ENCODE results near the gene CFAP299. TPM values are rescaled to one million over a fixed set of nuclear protein-coding genes. Genes with fewer than 3 reads are reported as not detected.

Gene CFAP299
- total RNA-seq, 1 donor: 2.5 TPM

DNA sequence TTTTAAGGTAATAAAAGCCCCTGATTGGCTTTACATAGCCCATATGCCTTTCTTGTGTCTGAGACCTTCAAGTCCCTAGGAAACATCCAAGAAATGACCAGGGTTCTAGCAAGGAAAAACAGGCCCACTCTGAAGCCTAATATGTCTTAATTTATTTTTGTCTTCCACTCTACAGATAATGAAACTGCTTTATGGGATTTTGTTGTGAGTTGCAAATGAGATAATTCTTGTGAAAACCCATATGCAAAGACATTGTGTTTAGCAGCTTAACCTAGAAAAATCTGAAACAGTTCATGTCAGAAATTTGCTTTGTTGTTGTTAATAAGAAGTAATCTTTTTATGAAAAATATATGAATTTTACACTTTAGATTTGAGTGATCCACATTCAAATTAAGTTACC is 504.3 kb downstream of the CFAP299 start:
- TF ChIP-seq, protein P1, sequence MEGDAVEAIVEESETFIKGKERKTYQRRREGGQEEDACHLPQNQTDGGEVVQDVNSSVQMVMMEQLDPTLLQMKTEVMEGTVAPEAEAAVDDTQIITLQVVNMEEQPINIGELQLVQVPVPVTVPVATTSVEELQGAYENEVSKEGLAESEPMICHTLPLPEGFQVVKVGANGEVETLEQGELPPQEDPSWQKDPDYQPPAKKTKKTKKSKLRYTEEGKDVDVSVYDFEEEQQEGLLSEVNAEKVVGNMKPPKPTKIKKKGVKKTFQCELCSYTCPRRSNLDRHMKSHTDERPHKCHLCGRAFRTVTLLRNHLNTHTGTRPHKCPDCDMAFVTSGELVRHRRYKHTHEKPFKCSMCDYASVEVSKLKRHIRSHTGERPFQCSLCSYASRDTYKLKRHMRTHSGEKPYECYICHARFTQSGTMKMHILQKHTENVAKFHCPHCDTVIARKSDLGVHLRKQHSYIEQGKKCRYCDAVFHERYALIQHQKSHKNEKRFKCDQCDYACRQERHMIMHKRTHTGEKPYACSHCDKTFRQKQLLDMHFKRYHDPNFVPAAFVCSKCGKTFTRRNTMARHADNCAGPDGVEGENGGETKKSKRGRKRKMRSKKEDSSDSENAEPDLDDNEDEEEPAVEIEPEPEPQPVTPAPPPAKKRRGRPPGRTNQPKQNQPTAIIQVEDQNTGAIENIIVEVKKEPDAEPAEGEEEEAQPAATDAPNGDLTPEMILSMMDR (IDR thresholded peaks at IDR 0.05; ENCODE audit: extremely low read depth, low read depth, low read length): no peak
- H2AFZ ChIP-seq (ENCODE audit: low read length): no peak overlapping the region

DNA sequence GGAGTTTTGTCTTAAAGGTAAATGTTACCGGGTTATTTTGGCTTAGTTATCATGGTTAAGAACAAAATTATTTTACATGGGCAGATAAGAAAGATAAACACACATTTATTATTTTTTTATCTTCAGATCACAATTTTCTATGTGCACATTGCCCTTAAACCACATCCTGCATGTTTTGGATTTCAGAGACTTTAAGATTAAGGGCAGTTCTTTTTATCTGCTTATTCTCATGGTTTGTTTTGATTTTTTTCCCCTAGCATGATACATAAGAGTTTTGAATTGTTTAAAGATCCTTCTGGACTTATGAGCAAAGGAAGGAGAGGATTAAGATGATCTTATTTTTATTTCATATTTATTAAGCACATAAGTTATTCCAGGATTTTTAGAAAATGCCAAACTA is 504.9 kb downstream of the CFAP299 start:
- no peak overlapping the region for H3K4me3 ChIP-seq (ENCODE audit: insufficient read depth, low read length)
- H3K4me2 ChIP-seq (ENCODE audit: insufficient read depth, low read length): no peak overlapping the region
- no peaks in the 10 kb centered on the region for H3K36me3 ChIP-seq (ENCODE audit: insufficient read depth, low read length)
- no peak for DNase-seq (ENCODE audit: insufficient read length, low spot score, missing footprints)
- H3K4me1 ChIP-seq (ENCODE audit: insufficient read depth, low read length): no peaks in the 10 kb centered on the region
- no peaks in the 10 kb centered on the region for H3K9me3 ChIP-seq (ENCODE audit: low read depth, low read length)
- no peak overlapping the region for H2AFZ ChIP-seq (ENCODE audit: low read length)
- H3K79me2 ChIP-seq (ENCODE audit: insufficient read depth, low read length): no peaks in the 10 kb centered on the region
- H3K27ac ChIP-seq (ENCODE audit: low read depth, low read length): no peak overlapping the region
- no peaks in the 10 kb centered on the region for H4K20me1 ChIP-seq (ENCODE audit: insufficient read depth, low read length)
- TF ChIP-seq, protein P1 (IDR thresholded peaks at IDR 0.05; ENCODE audit: extremely low read depth, low read depth, low read length): no peak
- no peaks in the 10 kb centered on the region for H3K27me3 ChIP-seq (ENCODE audit: insufficient read depth, low read length)

More for the DNA sequence above, 504.3 kb downstream of the CFAP299 start:
- no peak for DNase-seq (ENCODE audit: insufficient read length, low spot score, missing footprints)
- Histone ChIP-seq H3K4me3 (ENCODE audit: insufficient read depth, low read length) (no peak overlapping the region), H3K9me3 (ENCODE audit: low read depth, low read length) (no peaks in the 10 kb centered on the region), H4K20me1 (ENCODE audit: insufficient read depth, low read length) (no peaks in the 10 kb centered on the region), H3K79me2 (ENCODE audit: insufficient read depth, low read length) (no peaks in the 10 kb centered on the region), H3K36me3 (ENCODE audit: insufficient read depth, low read length) (no peaks in the 10 kb centered on the region), H3K27ac (ENCODE audit: low read depth, low read length) (no peak overlapping the region), H3K4me2 (ENCODE audit: insufficient read depth, low read length) (no peak overlapping the region), H3K27me3 (ENCODE audit: insufficient read depth, low read length) (no peaks in the 10 kb centered on the region), H3K4me1 (ENCODE audit: insufficient read depth, low read length) (no peaks in the 10 kb centered on the region)

DNA sequence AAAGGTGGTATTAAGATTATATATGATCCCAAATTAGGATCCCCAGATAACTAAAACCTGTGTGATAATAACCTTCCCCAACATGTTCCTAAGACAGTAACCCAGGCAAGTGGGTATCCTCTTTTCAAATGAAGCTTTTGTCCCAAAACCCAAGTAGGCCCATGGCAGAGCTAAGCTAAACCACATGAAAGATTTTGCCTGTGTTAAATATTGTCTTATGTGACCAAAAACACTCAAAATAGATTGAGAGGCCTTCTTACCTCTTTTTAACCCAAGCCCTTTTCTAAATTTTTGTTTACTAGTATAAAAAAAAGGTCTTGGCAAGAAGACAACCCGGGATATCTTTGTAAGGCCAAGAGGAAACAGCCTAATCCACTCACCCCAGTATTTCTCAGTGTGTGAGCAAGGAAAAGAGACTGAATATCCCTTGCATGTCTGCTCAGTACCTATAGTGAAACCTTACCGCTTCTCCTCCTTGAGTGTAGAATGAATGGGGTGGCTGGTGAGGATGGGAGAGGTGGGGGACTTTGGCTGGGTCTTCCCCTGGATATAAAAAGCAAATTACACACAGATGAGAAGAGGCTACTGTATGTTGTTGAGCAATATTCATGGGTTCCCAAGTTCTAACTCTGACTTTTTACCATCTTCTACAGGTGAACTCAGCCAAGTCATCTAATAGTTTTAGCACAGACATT is 506.2 kb downstream of the CFAP299 start:
- no peaks in the 10 kb centered on the region for H3K27me3 ChIP-seq (ENCODE audit: insufficient read depth, low read length)
- no peaks in the 10 kb centered on the region for H3K79me2 ChIP-seq (ENCODE audit: insufficient read depth, low read length)
- no peak overlapping the region for H3K27ac ChIP-seq (ENCODE audit: low read depth, low read length)
- H2AFZ ChIP-seq (ENCODE audit: low read length): no peak overlapping the region
- H3K9me3 ChIP-seq (ENCODE audit: low read depth, low read length): no peaks in the 10 kb centered on the region
- no peak overlapping the region for H3K4me2 ChIP-seq (ENCODE audit: insufficient read depth, low read length)
- no peak for DNase-seq (ENCODE audit: insufficient read length, low spot score, missing footprints)
- no peaks in the 10 kb centered on the region for H3K36me3 ChIP-seq (ENCODE audit: insufficient read depth, low read length)
- no peaks in the 10 kb centered on the region for H3K4me1 ChIP-seq (ENCODE audit: insufficient read depth, low read length)
- no peaks in the 10 kb centered on the region for H4K20me1 ChIP-seq (ENCODE audit: insufficient read depth, low read length)
- TF ChIP-seq, protein P1 (IDR thresholded peaks at IDR 0.05; ENCODE audit: extremely low read depth, low read depth, low read length): no peak
- no peak overlapping the region for H3K4me3 ChIP-seq (ENCODE audit: insufficient read depth, low read length)

DNA sequence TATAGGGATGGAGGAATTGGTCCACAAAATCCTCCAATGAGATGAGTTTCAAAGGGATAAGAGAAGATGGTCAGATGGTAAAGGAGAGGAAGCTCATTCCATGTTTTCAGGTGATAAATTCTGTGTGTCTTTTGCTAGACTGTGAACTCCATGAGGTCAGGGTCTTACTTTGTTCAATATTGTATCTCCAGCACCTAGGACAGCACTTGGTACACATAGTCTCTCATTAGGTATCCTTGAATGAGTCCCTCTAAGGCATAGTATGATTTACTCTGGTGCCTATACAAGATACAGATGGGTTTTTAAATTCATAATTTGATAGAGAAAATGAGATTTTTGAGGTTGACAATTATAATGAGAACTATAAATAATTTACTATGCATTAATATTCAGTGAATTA is 510.7 kb downstream of the CFAP299 start:
- TF ChIP-seq, protein P1 (IDR thresholded peaks at IDR 0.05; ENCODE audit: extremely low read depth, low read depth, low read length): no peak
- Histone ChIP-seq H3K4me1 (ENCODE audit: insufficient read depth, low read length) (no peaks in the 10 kb centered on the region), H3K79me2 (ENCODE audit: insufficient read depth, low read length) (no peaks in the 10 kb centered on the region), H3K4me3 (ENCODE audit: insufficient read depth, low read length) (no peak overlapping the region), H3K27me3 (ENCODE audit: insufficient read depth, low read length) (no peaks in the 10 kb centered on the region), H2AFZ (ENCODE audit: low read length) (no peak overlapping the region), H4K20me1 (ENCODE audit: insufficient read depth, low read length) (no peaks in the 10 kb centered on the region), H3K27ac (ENCODE audit: low read depth, low read length) (no peak overlapping the region), H3K9me3 (ENCODE audit: low read depth, low read length) (no peaks in the 10 kb centered on the region), H3K36me3 (ENCODE audit: insufficient read depth, low read length) (no peaks in the 10 kb centered on the region), H3K4me2 (ENCODE audit: insufficient read depth, low read length) (no peak overlapping the region)
- DNase-seq (ENCODE audit: insufficient read length, low spot score, missing footprints): no peak
